Measurements from ENCODE around the gene C11orf86.
"Not testable (repeated sequence)": the region's sequence is repeated elsewhere in the genome, so short reads cannot be mapped to it uniquely, and the experiment has no call there.

C11orf86 gene

DNA sequence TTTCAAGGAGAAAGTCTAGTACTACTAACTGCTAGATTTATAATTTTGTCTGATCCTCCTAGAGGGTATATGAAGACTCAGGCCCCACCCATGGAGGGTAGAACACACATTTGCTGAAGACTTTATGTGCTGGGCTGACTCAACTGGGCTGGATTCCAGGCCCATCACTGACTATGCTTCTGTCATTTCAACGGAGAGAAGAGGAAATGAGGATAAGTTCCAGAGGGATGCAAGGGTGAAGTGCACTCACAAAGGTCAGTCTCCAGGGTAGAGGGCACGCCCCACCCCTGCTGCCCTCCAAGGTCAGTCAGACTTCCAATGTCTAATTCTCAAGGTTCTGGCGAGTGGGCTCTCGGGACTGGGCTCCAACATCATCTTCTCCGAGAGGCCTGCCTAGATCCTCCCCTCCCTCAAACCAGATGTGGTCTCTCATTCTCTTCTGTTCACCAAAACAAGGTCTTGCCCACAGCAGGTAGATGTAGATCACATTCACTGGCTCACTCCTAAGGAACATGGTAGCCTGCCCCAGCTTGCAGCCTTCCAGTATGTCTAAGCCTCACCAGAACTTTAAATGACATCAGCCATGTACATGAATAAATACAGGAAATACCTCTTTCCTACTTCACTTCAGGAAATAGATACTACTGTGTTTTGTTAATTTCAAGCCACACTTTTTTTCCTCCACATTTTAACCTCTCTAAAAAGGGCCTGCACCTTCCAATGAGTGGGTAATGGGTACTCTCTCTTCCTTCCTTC, 7.3 kb upstream of the C11orf86 start:
- DNase-seq (ENCODE audit: low spot score): peak; percentile 60

DNA sequence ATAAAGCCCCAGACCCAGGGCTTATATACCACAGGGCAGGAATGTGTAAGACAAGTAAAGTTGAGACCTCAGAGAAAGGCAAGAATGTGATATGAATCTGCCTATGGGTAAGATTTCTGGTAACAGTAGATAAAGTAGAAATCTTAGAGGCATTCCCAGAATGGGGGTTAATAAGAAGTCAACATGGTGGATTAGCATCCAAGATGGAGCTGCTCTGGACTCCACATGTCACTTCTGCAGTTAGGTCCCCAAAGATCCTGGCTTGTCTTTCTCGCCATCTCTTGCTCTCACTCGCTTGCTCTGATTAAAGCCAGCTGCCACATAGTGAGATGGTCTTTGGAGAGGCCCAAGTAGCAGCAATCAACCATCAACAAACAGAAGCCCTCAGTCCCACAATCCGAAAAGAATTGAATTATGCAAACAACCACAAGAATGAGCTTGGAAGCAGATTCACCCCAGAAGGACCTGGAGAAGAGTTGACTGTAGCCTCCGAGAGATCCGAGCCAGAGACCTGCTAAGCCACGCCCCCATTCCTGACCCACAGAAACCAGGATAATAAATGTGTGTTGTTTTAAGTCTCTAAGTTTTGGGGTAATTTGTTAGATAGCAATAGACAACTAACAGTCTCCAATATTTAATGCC, 5.4 kb upstream of the C11orf86 start:
- no peak for DNase-seq (ENCODE audit: low spot score)

- no peak for DNase-seq (ENCODE audit: low spot score)
Observed at GRCh38 chr11:66970371-66970806, 4.7 kb upstream of the C11orf86 start.

GRCh38 chr11:66970807-66971442, 4.2 kb upstream of the C11orf86 start:
- peak; percentile 65 for DNase-seq (ENCODE audit: low spot score)

- DNase-seq (ENCODE audit: low spot score): no peak
Observed at GRCh38 chr11:66971488-66971887, 3.6 kb upstream of the C11orf86 start.

GRCh38 chr11:66973956-66974580, 1.0 kb upstream of the C11orf86 start:
- DNase-seq (ENCODE audit: low spot score): no peak

DNA sequence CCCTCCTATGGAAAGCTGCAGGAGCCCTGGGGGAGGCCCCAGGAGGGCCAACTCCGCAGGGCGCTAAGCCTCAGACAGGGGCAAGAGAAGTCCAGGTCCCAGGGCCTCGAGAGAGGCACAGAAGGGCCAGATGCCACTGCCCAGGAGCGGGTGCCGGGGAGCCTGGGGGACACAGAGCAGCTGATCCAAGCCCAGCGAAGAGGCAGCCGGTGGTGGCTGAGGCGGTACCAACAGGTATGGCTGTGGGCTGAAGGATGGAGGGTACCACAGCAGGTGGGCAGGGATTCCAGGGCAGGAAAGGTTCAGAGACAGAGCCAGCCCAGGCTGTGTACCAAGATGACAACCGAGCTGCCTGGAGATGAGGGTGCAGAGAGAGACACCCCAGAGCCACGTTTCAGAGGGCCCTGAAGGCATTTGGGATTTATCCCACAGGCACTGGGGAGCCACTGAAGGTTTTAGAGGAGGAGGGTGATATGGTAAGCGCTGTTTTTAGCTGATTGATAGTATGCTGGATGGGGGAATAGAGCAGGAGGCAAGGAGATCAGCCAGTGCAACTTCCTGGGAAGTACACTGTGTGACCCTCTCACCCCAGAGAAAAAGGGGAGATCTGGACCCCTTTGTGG, 412 bp downstream of the C11orf86 start:
- DNase-seq (ENCODE audit: low spot score): no peak

DNA sequence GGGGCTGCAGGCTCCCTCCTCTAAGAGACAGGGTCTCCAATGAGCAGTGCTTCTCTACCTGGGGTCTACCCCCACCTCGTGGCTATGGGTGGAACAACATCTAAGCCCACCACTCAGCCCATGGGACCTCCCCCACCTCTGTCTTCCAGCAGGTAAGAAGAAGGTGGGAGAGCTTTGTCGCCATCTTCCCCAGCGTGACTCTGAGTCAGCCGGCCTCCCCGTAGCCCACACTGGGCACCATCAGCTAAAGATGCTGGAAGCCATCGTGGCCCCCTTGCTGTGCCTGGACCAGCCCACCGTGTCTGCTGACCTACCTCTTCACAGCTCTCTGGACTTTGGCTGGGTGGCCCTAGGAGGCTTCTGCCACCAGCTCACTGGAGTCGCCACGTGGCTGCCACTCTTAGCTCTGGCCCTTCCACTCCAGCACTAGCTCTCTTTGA, 944 bp downstream of the C11orf86 start:
- DNase-seq (ENCODE audit: low spot score): no peak

GRCh38 chr11:66976925-66977324, 1.8 kb downstream of the C11orf86 start:
- DNase-seq (ENCODE audit: low spot score): no peak

DNA sequence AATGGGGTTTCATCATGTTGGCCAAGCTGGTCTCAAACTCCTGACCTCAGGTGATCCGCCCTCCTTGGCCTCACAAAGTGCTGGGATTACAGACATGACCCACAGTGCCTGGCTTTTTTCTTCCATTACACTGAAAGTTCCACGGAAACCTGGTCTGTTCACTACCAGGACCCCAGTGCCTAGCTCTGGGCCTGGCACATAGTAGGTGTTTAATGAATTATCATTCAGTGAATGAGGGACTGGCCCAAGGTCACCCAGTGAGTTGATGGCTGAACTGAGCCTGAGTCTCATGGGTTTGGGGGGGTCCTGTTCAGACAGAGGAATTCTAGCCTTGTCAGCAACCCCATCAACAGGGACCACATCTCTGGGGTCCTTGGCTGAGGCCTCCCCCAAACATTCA, 3.1 kb downstream of the C11orf86 start:
- DNase-seq (ENCODE audit: low spot score): no peak

DNA sequence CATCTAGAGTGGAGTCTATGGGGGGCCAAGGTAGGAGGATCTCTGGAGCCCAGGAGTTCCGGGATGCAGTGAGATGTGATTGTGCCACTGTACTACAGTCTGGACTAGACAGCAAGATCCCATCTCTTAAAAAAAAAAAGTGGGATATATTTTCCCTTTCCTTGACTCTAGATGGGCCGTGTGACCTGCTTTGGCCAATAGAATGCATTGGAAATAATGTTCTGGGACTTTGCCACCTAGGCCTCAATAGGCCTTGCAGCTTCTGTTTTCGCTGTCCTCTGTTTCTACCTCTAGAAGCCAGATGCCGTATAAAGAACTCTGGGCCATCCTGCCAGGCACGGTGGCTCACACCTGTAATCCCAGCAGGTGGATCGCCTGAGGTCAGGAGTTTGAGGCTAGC, 3.6 kb downstream of the C11orf86 start:
- no peak for DNase-seq (ENCODE audit: low spot score)

- DNase-seq (ENCODE audit: low spot score): no peak
Observed at GRCh38 chr11:66979336-66979980, 4.4 kb downstream of the C11orf86 start.

DNA sequence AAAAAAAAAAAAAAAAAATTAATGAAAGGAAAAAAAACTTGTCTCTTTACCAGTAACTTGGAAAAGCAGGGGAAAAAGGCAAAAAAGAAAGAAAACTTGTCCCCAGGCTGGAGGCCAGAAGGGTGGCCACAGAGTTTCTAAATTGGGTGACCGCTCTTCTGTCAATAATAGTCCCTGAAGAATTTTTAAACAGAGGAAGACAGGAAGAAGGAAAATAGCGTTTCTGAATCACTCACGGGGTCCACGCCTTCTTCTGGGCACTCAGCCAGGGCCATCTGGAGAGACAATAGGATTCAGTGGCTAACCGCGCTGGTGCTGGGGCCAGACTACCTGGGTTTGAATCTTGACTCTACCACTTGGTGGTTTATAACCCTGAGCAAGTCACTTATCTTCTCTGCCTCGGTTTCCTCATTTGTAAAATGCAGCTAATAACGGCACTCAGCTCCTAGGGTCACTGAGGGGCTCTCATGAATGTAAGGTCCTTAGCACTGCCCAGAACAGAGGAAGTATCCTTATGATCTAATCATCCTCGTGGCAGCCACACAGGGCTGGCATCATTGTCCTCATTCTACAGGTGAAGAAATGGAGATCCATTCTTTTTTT, 7.0 kb downstream of the C11orf86 start:
- peak; percentile 83 for DNase-seq (ENCODE audit: low spot score)

DNA sequence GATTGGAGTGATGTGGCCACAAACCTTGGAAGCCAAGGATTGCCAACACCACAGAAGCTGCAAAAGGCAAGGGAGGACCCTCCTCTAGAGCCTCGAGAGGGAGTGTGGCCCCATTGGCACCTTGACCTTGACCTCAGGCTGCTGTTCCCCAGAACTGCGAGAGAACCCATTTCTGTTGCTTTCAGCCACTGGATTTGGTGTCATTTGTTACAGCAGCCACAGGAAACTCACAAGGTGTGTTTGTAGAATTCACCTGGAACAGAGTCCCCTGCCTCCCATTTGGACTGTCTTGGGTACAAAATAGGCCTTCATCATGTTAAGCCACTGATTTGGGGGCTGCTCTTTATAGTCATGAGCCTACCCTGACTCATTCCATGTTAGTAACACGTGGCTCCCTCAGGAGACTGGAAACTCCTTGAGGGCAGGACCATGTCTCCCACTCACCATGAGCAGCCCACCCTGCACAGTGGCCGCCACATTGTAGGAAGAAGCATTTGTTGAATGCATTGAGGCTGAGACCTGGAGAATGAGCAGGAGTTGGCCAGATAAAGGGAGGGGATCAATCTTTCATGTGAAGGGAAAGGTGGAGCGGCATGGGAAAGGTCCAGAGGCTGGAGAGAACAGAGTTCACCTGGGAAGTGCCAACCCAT, 8.3 kb downstream of the C11orf86 start:
- no peak for DNase-seq (ENCODE audit: low spot score)

DNA sequence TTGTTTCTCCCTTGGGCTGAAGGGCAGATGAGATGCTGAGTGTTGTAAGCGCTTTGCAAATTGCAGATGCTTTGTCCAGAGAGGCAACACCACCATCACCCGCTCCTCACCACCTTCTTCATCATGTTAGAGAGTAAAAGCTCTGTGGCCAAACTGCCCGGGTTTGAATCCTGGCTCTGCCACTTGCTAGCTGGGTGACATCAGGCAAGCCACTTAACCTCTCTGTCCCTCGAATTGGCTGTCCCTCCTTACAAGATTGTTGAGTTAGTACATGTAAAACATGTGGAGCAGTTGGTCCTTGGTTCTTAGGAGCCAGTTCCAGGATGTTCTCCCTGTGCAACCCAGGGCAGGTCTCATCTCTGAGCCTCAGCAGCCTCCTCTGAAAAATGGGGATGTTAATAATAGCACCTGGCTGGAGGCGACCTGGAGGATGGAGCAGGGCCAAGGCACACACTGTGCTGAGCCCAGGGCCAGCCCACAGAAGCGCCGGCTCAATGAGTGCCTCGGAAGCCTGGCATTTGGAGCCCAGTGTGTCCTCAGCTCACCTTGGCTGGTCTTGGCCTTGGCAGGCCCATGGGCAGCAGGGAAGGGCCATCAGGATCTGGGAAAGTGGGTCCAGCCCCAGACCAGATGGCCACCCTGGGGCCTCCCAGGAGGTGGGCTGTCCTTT, 10.5 kb downstream of the C11orf86 start:
- DNase-seq (ENCODE audit: low spot score): no peak

DNA sequence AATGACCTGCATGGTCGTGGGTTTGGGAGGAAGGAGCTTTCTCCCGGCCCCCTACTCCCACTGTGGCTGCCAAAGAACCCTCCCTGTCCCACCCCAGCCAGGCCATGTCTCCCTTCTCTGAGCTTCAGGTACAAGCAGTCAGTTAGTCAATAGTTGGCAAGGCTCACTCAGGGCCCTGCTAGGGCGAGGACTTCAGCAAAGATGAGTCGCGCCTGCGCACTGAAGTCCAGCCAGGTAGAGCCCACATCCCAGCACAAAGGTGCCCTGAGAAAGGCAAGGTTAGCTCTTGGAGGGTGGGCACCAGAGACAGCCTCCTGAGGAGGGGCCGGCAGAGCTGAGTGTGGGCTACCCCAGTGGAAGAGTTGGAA, 11.1 kb downstream of the C11orf86 start:
- no peak for DNase-seq (ENCODE audit: low spot score)

- no peak for DNase-seq (ENCODE audit: low spot score)
Observed at GRCh38 chr11:66987158-66987620, 12.1 kb downstream of the C11orf86 start.

DNA sequence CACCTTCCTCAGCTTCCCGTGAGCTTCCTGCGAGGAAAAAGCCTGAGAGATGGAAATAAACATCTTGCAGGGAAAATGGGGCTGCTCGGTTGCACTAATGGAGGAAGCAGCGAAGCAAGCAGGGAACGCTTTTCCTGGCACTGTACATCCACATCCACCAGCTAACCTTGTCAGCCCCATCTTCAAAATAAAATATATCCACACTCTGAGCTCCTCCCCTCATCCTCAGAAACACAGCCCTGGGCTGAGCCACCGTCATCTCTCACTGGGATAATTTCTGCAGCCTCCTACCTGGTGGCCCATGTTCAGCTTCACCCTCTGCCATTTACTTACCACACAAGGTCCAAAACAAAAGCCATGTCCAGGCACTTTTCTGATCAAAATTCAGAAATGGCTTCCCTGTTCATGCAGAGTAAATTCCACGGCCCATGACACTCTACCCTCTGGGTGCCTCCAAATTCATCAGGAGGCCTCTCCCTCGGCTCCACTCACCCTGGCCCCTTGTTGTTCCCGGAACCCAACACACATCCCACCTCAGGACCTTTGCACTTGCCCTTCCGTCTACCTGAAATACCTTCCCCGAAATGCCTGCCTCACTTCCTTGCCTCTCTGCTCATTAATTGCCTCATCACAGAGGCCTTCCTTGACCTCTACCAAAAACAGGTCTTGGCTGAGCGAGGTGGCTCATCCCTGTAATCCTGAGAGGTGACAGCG, 13.0 kb downstream of the C11orf86 start:
- no peak for DNase-seq (ENCODE audit: low spot score)

- DNase-seq (ENCODE audit: low spot score): not testable (repeated sequence)
Observed at GRCh38 chr11:66988741-66989140, 13.6 kb downstream of the C11orf86 start.

Data from kidney capillary endothelial cell (primary cell).